GM23338 (cell line): Measurements from ENCODE around the gene OR51T1. TPM values are rescaled to one million over a fixed set of nuclear protein-coding genes. Genes with fewer than 3 reads are reported as not detected.

ENCODE experiments used
- ATAC-seq: fragments of 200-7000 bp; cut with Tn5 transposase; 3 replicates; pipeline ENCODE4 v1.9.1; 2020
- DNase-seq: peaks from one replicate; pipeline ENCODE4 v3.0.0-alpha.2; 2015; ENCODE audit warnings: low spot score
- H2AFZ ChIP-seq: fragments of 200-600 bp; sonication (generic); 2 replicates; pipeline ENCODE4 v1.8.0; 2016; ENCODE audit warnings: antibody characterized with exemption, mild to moderate bottlenecking, moderate library complexity
- H3F3A ChIP-seq: fragments of 200-600 bp; sonication (generic); replicated peaks from 2 replicates; pipeline ENCODE4 v1.8.0; 2017; ENCODE audit warnings: antibody characterized with exemption, mixed run types, low read depth
- H3K27ac ChIP-seq: fragments of 200-600 bp; sonication (generic); 2 replicates; pipeline ENCODE4 v1.6.1; 2016; ENCODE audit warnings: low read depth
- H3K27me3 ChIP-seq: fragments of 200-600 bp; sonication (generic); 2 replicates; pipeline ENCODE4 v1.8.0; 2016; ENCODE audit warnings: mild to moderate bottlenecking, mixed run types, moderate library complexity; ENCODE audit not compliant: insufficient read depth
- H3K36me3 ChIP-seq: fragments of 200-600 bp; sonication (generic); 2 replicates; pipeline ENCODE4 v1.8.0; 2016; ENCODE audit warnings: mild to moderate bottlenecking; ENCODE audit not compliant: insufficient read depth
- H3K4me1 ChIP-seq: fragments of 200-600 bp; sonication (generic); 2 replicates; pipeline ENCODE4 v1.8.0; 2016; ENCODE audit warnings: mild to moderate bottlenecking, moderate library complexity; ENCODE audit not compliant: insufficient read depth
- H3K4me2 ChIP-seq: fragments of 200-600 bp; sonication (generic); 2 replicates; pipeline ENCODE4 v1.7.1; 2017; ENCODE audit warnings: mixed run types
- H3K4me3 ChIP-seq: fragments of 200-600 bp; sonication (generic); 2 replicates; pipeline ENCODE4 v1.6.1; 2016; ENCODE audit warnings: mixed run types
- H3K79me2 ChIP-seq: fragments of 200-600 bp; sonication (generic); replicated peaks from 2 replicates; pipeline ENCODE4 v1.8.0; 2017; ENCODE audit warnings: mild to moderate bottlenecking; ENCODE audit not compliant: insufficient read depth
- H3K9me2 ChIP-seq: fragments of 200-600 bp; sonication (generic); 2 replicates; pipeline ENCODE4 v1.8.0; 2017; ENCODE audit not compliant: insufficient read depth
- H4K20me1 ChIP-seq: fragments of 200-600 bp; sonication (generic); replicated peaks from 2 replicates; pipeline ENCODE4 v1.8.0; 2017; ENCODE audit warnings: mild to moderate bottlenecking; ENCODE audit not compliant: insufficient read depth
- H3K27ac Mint-ChIP-seq: 2 replicates; pipeline ENCODE4 v1.8.0; 2020; ENCODE audit warnings: inconsistent platforms, mild to moderate bottlenecking, moderate library complexity, mixed read lengths
- H3K27me3 Mint-ChIP-seq: 3 replicates; pipeline ENCODE4 v1.8.0; 2022; ENCODE audit warnings: low read depth, mild to moderate bottlenecking, moderate library complexity, mixed read lengths, inconsistent platforms; ENCODE audit not compliant: insufficient read depth, poor library complexity
- H3K36me3 Mint-ChIP-seq: 3 replicates; pipeline ENCODE4 v1.8.0; 2021; ENCODE audit warnings: low read depth, mild to moderate bottlenecking, inconsistent platforms, moderate library complexity, mixed read lengths
- H3K4me1 Mint-ChIP-seq: 3 replicates; pipeline ENCODE4 v1.8.0; 2020; ENCODE audit warnings: mild to moderate bottlenecking, inconsistent platforms, mixed read lengths
- H3K4me3 Mint-ChIP-seq: 3 replicates; pipeline ENCODE4 v1.8.0; 2021; ENCODE audit warnings: moderate library complexity, mild to moderate bottlenecking, inconsistent platforms, mixed read lengths
- H3K9me3 Mint-ChIP-seq: 3 replicates; pipeline ENCODE4 v1.8.0; 2020; ENCODE audit warnings: moderate library complexity, mild to moderate bottlenecking, inconsistent platforms, mixed read lengths
- EZH2 ChIP-seq: fragments of 200-600 bp; sonication (generic); IDR thresholded peaks from one replicate; pipeline ENCODE4 v1.8.0; 2017; ENCODE audit warnings: antibody characterized with exemption, mild to moderate bottlenecking, low read depth; ENCODE audit not compliant: unreplicated experiment
- EZH2phosphoT487 ChIP-seq: fragments of 200-600 bp; sonication (generic); IDR thresholded peaks from one replicate; pipeline ENCODE4 v1.8.1; 2018; ENCODE audit warnings: antibody characterized with exemption; ENCODE audit not compliant: unreplicated experiment
- STAT1 ChIP-seq: IDR thresholded peaks from one replicate; pipeline ENCODE4 v1.6.1; 2016; ENCODE audit warnings: antibody characterized with exemption; ENCODE audit not compliant: unreplicated experiment
- polyA plus RNA-seq: library from polyadenylated mRNA; unstranded; fragments of >200 nt; fragmentation: Nextera tagmentation; extraction: Ambion mirVana; gene quantifications from 2 replicates; pipeline ENCODE4 v1.2.1, GENCODE V29; 2016
- total RNA-seq: library from RNA; depleted of rRNA; stranded (reverse); fragments of >200 nt; shearing (Covaris generic); gene quantifications from 2 replicates; pipeline ENCODE4 v1.2.3, GENCODE V29; 2014; rRNA removed
- TF ChIP-seq, protein P1 (sequence below): IDR thresholded peaks from one replicate; pipeline ENCODE4 v1.6.1; 2018; ENCODE audit warnings: antibody characterized with exemption; ENCODE audit not compliant: unreplicated experiment
- TF ChIP-seq, protein P2 (sequence below): IDR thresholded peaks from 2 replicates; pipeline ENCODE4 v1.6.1; 2016; ENCODE audit warnings: antibody characterized with exemption

OR51T1 gene
- total and polyA plus RNA-seq, 2 experiments from 2014 or later, result not detected

DNA sequence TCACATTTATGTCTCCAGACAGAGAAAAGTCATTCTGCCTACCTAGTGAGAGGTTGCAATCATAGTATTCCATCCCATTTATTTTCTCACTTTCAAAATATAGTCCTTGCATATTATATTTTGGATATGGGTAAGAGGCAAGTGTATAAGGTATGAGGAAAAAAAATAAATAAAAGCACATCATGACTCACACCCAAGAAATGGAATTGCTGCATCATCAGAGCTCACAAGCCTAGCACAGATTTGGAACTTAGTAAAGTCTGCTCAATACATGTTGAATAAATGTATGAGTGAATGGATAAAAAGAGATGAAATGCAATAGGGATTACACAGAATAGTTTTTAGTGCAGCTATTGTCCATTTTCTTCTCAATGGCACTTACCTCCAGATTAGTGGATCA is 44.9 kb downstream of the OR51T1 start:
- no peaks in the 10 kb centered on the region for H3K4me1 Mint-ChIP-seq
- DNase-seq (no peak), ATAC-seq (no peak)
- TF ChIP-seq, protein P1, sequence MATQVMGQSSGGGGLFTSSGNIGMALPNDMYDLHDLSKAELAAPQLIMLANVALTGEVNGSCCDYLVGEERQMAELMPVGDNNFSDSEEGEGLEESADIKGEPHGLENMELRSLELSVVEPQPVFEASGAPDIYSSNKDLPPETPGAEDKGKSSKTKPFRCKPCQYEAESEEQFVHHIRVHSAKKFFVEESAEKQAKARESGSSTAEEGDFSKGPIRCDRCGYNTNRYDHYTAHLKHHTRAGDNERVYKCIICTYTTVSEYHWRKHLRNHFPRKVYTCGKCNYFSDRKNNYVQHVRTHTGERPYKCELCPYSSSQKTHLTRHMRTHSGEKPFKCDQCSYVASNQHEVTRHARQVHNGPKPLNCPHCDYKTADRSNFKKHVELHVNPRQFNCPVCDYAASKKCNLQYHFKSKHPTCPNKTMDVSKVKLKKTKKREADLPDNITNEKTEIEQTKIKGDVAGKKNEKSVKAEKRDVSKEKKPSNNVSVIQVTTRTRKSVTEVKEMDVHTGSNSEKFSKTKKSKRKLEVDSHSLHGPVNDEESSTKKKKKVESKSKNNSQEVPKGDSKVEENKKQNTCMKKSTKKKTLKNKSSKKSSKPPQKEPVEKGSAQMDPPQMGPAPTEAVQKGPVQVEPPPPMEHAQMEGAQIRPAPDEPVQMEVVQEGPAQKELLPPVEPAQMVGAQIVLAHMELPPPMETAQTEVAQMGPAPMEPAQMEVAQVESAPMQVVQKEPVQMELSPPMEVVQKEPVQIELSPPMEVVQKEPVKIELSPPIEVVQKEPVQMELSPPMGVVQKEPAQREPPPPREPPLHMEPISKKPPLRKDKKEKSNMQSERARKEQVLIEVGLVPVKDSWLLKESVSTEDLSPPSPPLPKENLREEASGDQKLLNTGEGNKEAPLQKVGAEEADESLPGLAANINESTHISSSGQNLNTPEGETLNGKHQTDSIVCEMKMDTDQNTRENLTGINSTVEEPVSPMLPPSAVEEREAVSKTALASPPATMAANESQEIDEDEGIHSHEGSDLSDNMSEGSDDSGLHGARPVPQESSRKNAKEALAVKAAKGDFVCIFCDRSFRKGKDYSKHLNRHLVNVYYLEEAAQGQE, result no peak
- TF ChIP-seq EZH2, result no peak
- TF ChIP-seq, protein P2, sequence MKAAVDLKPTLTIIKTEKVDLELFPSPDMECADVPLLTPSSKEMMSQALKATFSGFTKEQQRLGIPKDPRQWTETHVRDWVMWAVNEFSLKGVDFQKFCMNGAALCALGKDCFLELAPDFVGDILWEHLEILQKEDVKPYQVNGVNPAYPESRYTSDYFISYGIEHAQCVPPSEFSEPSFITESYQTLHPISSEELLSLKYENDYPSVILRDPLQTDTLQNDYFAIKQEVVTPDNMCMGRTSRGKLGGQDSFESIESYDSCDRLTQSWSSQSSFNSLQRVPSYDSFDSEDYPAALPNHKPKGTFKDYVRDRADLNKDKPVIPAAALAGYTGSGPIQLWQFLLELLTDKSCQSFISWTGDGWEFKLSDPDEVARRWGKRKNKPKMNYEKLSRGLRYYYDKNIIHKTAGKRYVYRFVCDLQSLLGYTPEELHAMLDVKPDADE, result no peak
- TF ChIP-seq STAT1, result no peak
- no peak for TF ChIP-seq EZH2phosphoT487
- Histone ChIP-seq H3F3A (no peaks in the 10 kb centered on the region), H3K27me3 (no peaks in the 10 kb centered on the region), H3K27ac (no peak overlapping the region), H3K4me3 (no peak overlapping the region), H3K36me3 (no peaks in the 10 kb centered on the region), H3K79me2 (no peaks in the 10 kb centered on the region), H3K4me1 (no peaks in the 10 kb centered on the region), H4K20me1 (no peaks in the 10 kb centered on the region), H2AFZ (no peak overlapping the region), H3K4me2 (no peak overlapping the region), H3K9me2 (no peaks in the 10 kb centered on the region)
- peaks cover 1% of the 10 kb centered on the region for H3K27me3 Mint-ChIP-seq
- H3K9me3 Mint-ChIP-seq, result no peaks in the 10 kb centered on the region
- H3K4me3 Mint-ChIP-seq, result no peak overlapping the region
- H3K36me3 Mint-ChIP-seq, result no peaks in the 10 kb centered on the region
- H3K27ac Mint-ChIP-seq, result no peak overlapping the region

Other genes starting within 250 kb of the OR51T1 start
- gene OR51D1, start 244.4 kb upstream of the OR51T1 start, total RNA-seq, result not detected in 2 replicates
- not detected in 2 replicates for gene OR51D1, start 244.4 kb upstream of the OR51T1 start, polyA plus RNA-seq
- gene OR51E1, start 237.9 kb upstream of the OR51T1 start, total RNA-seq, result not detected in 2 replicates
- not detected in 2 replicates for gene OR51E1, start 237.9 kb upstream of the OR51T1 start, polyA plus RNA-seq
- not detected in 2 replicates for gene OR51E2, start 184.0 kb upstream of the OR51T1 start, total RNA-seq
- not detected in 2 replicates for gene OR51E2, start 184.0 kb upstream of the OR51T1 start, polyA plus RNA-seq
- 0.19 TPM in 1 of 2 replicates, not detected in the other for gene MMP26, start 177.1 kb upstream of the OR51T1 start, total RNA-seq
- gene MMP26, start 177.1 kb upstream of the OR51T1 start, polyA plus RNA-seq, result not detected in 2 replicates
- not detected in 2 replicates for gene OR51F1, start 112.0 kb upstream of the OR51T1 start, total RNA-seq
- not detected in 2 replicates for gene OR51F1, start 112.0 kb upstream of the OR51T1 start, polyA plus RNA-seq
- not detected in 2 replicates for gene OR52R1, start 77.5 kb upstream of the OR51T1 start, total RNA-seq
- gene OR52R1, start 77.5 kb upstream of the OR51T1 start, polyA plus RNA-seq, result not detected in 2 replicates
- gene OR51F2, start 60.6 kb upstream of the OR51T1 start, total RNA-seq, result not detected in 2 replicates
- gene OR51F2, start 60.6 kb upstream of the OR51T1 start, polyA plus RNA-seq, result not detected in 2 replicates
- gene OR51S1, start 32.7 kb upstream of the OR51T1 start, total RNA-seq, result not detected in 2 replicates
- not detected in 2 replicates for gene OR51S1, start 32.7 kb upstream of the OR51T1 start, polyA plus RNA-seq
- not detected in 2 replicates for gene OR51A7, start 21.9 kb downstream of the OR51T1 start, total RNA-seq
- gene OR51A7, start 21.9 kb downstream of the OR51T1 start, polyA plus RNA-seq, result not detected in 2 replicates
- not detected in 2 replicates for gene OR51G2, start 37.5 kb downstream of the OR51T1 start, total RNA-seq
- gene OR51G2, start 37.5 kb downstream of the OR51T1 start, polyA plus RNA-seq, result not detected in 2 replicates
- not detected in 2 replicates for gene OR51G1, start 42.4 kb downstream of the OR51T1 start, total RNA-seq
- gene OR51G1, start 42.4 kb downstream of the OR51T1 start, polyA plus RNA-seq, result not detected in 2 replicates
- not detected in 2 replicates for gene OR51A4, start 65.7 kb downstream of the OR51T1 start, total RNA-seq
- not detected in 2 replicates for gene OR51A4, start 65.7 kb downstream of the OR51T1 start, polyA plus RNA-seq
- not detected in 2 replicates for gene OR51A2, start 73.8 kb downstream of the OR51T1 start, total RNA-seq
- gene OR51A2, start 73.8 kb downstream of the OR51T1 start, polyA plus RNA-seq, result not detected in 2 replicates
- gene OR51L1, start 113.0 kb downstream of the OR51T1 start, total RNA-seq, result not detected in 2 replicates
- not detected in 2 replicates for gene OR51L1, start 113.0 kb downstream of the OR51T1 start, polyA plus RNA-seq
- gene OR52J3, start 164.6 kb downstream of the OR51T1 start, total RNA-seq, result not detected in 2 replicates
- not detected in 2 replicates for gene OR52J3, start 164.6 kb downstream of the OR51T1 start, polyA plus RNA-seq
- gene OR52E2, start 177.7 kb downstream of the OR51T1 start, total RNA-seq, result not detected in 2 replicates
- not detected in 2 replicates for gene OR52E2, start 177.7 kb downstream of the OR51T1 start, polyA plus RNA-seq
- not detected in 2 replicates for gene OR52E1, start 187.7 kb downstream of the OR51T1 start, total RNA-seq
- gene OR52E1, start 187.7 kb downstream of the OR51T1 start, polyA plus RNA-seq, result not detected in 2 replicates